ENCODE results near the gene INSL4.

Gene INSL4

GRCh38 chr9:5263351-5264218 is 32.4 kb downstream of the INSL4 start:
- Histone ChIP-seq H3K9me3 (no peaks in the 10 kb centered on the region), H3K27me3 (no peaks in the 10 kb centered on the region), H3K4me1 (no peaks in the 10 kb centered on the region), H3K9ac (no peak overlapping the region), H3K4me2 (no peak overlapping the region), H3K27ac (no peak overlapping the region), H4K20me1 (no peaks in the 10 kb centered on the region), H3K36me3 (no peaks in the 10 kb centered on the region), H3K4me3 (no peak overlapping the region)
- TF ChIP-seq Cebpa-rat (IDR thresholded peaks at IDR 0.05) = no peak

GRCh38 chr9:5264219-5264595 is 33.0 kb downstream of the INSL4 start:
- H3K9me3 ChIP-seq = no peaks in the 10 kb centered on the region
- H3K27ac ChIP-seq = no peak overlapping the region
- H3K4me3 ChIP-seq = no peak overlapping the region
- H4K20me1 ChIP-seq = no peaks in the 10 kb centered on the region
- no peaks in the 10 kb centered on the region for H3K4me1 ChIP-seq
- no peak overlapping the region for H3K9ac ChIP-seq
- no peaks in the 10 kb centered on the region for H3K36me3 ChIP-seq
- no peak overlapping the region for H3K4me2 ChIP-seq
- no peak for TF ChIP-seq Cebpa-rat (IDR thresholded peaks at IDR 0.05)
- no peaks in the 10 kb centered on the region for H3K27me3 ChIP-seq

GRCh38 chr9:5265939-5266338 is 34.7 kb downstream of the INSL4 start:
- no peak for TF ChIP-seq Cebpa-rat (IDR thresholded peaks at IDR 0.05)
- Histone ChIP-seq H3K27ac (no peak overlapping the region), H3K27me3 (no peaks in the 10 kb centered on the region), H3K9me3 (no peaks in the 10 kb centered on the region), H3K4me1 (no peaks in the 10 kb centered on the region), H3K4me3 (no peak overlapping the region), H3K9ac (no peak overlapping the region), H4K20me1 (no peaks in the 10 kb centered on the region), H3K36me3 (no peaks in the 10 kb centered on the region), H3K4me2 (no peak overlapping the region)

- Histone ChIP-seq H3K27me3 (no peaks in the 10 kb centered on the region), H3K27ac (no peak overlapping the region), H3K4me1 (no peaks in the 10 kb centered on the region), H4K20me1 (no peaks in the 10 kb centered on the region), H3K9ac (no peak overlapping the region), H3K4me2 (no peak overlapping the region), H3K9me3 (no peaks in the 10 kb centered on the region), H3K4me3 (no peak overlapping the region), H3K36me3 (no peaks in the 10 kb centered on the region)
- TF ChIP-seq Cebpa-rat (IDR thresholded peaks at IDR 0.05) = no peak
Observed at GRCh38 chr9:5269249-5269715, 38.1 kb downstream of the INSL4 start.

GRCh38 chr9:5274770-5275169 is 43.6 kb downstream of the INSL4 start:
- Histone ChIP-seq H3K4me2 (no peak overlapping the region), H3K4me3 (no peak overlapping the region), H4K20me1 (no peaks in the 10 kb centered on the region), H3K9me3 (no peaks in the 10 kb centered on the region), H3K9ac (no peak overlapping the region), H3K36me3 (no peaks in the 10 kb centered on the region), H3K27ac (no peak overlapping the region), H3K4me1 (no peaks in the 10 kb centered on the region), H3K27me3 (no peaks in the 10 kb centered on the region)
- TF ChIP-seq Cebpa-rat (IDR thresholded peaks at IDR 0.05) = no peak

- H3K9ac ChIP-seq = no peak overlapping the region
- no peak overlapping the region for H3K4me3 ChIP-seq
- no peak overlapping the region for H3K4me2 ChIP-seq
- no peaks in the 10 kb centered on the region for H3K4me1 ChIP-seq
- no peak for TF ChIP-seq Cebpa-rat (IDR thresholded peaks at IDR 0.05)
- H3K27ac ChIP-seq = no peak overlapping the region
- H4K20me1 ChIP-seq = no peaks in the 10 kb centered on the region
- H3K36me3 ChIP-seq = no peaks in the 10 kb centered on the region
- no peaks in the 10 kb centered on the region for H3K9me3 ChIP-seq
- H3K27me3 ChIP-seq = no peaks in the 10 kb centered on the region
Observed at GRCh38 chr9:5278486-5278885, 47.3 kb downstream of the INSL4 start.
